NB4 (cell line): ENCODE results near the gene BFSP2.

Experiments used
- MYC ChIP-seq: IDR thresholded peaks from 2 replicates; pipeline ENCODE4 v1.6.1; 2011; ENCODE audit warnings: low read depth, low read length
- POLR2A ChIP-seq: IDR thresholded peaks from 2 replicates; pipeline ENCODE4 v1.6.1; 2011; ENCODE audit warnings: mild to moderate bottlenecking; ENCODE audit not compliant: insufficient read length; ENCODE audit errors: extremely low read depth
- TF ChIP-seq, protein P1 (sequence below): IDR thresholded peaks from 2 replicates; pipeline ENCODE4 v1.6.1; 2011; ENCODE audit warnings: low read depth, low read length
- TF ChIP-seq, protein P2 (sequence below): IDR thresholded peaks from one replicate; pipeline ENCODE4 v1.5.1; 2012; ENCODE audit warnings: low read depth, low read length

DNA sequence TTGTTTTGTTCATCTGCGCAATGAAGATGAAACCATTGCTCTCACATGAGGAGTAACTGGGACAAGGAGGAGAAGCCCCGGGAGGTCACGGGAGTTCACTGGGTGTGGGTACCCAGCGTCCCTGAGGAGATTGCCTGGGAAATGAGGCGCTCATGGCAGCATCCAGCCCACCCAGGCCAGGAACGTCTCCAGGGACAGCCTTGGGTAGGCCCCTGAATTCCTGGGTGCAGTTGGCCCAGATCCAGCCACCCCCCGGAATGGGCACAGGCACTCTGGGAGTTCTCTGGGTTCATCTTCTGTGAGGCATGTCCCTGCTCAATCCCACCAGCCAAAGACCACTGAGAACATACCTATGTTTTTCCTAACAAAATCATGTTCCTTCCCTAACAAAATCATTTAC, 18.5 kb downstream of the BFSP2 start:
- TF ChIP-seq, protein P1, sequence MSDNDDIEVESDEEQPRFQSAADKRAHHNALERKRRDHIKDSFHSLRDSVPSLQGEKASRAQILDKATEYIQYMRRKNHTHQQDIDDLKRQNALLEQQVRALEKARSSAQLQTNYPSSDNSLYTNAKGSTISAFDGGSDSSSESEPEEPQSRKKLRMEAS = no peak
- TF ChIP-seq, protein P2, sequence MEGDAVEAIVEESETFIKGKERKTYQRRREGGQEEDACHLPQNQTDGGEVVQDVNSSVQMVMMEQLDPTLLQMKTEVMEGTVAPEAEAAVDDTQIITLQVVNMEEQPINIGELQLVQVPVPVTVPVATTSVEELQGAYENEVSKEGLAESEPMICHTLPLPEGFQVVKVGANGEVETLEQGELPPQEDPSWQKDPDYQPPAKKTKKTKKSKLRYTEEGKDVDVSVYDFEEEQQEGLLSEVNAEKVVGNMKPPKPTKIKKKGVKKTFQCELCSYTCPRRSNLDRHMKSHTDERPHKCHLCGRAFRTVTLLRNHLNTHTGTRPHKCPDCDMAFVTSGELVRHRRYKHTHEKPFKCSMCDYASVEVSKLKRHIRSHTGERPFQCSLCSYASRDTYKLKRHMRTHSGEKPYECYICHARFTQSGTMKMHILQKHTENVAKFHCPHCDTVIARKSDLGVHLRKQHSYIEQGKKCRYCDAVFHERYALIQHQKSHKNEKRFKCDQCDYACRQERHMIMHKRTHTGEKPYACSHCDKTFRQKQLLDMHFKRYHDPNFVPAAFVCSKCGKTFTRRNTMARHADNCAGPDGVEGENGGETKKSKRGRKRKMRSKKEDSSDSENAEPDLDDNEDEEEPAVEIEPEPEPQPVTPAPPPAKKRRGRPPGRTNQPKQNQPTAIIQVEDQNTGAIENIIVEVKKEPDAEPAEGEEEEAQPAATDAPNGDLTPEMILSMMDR = no peak
- no peak for TF ChIP-seq POLR2A
- no peak for TF ChIP-seq MYC
